Neuronal stem cell (in vitro differentiated cells): ENCODE data around the gene LITAF.

Experiments used
- DNase-seq: peaks from one replicate; pipeline ENCODE4 v3.0.0-alpha.2; 2013; ENCODE audit warnings: low spot score
- H2AFZ ChIP-seq: one replicate; pipeline ENCODE4 v1.6.1; 2013; ENCODE audit warnings: mild to moderate bottlenecking, low read length, inconsistent platforms
- H2AK5ac ChIP-seq: 2 replicates; pipeline ENCODE4 v1.6.1; 2013; ENCODE audit warnings: low read depth, mild to moderate bottlenecking, inconsistent platforms, low read length, moderate library complexity, mixed read lengths
- H2BK120ac ChIP-seq: 2 replicates; pipeline ENCODE4 v1.6.1; 2013; ENCODE audit warnings: low read depth, mild to moderate bottlenecking, inconsistent platforms, low read length, moderate library complexity, mixed read lengths
- H2BK12ac ChIP-seq: one replicate; pipeline ENCODE4 v1.6.1; 2013; ENCODE audit warnings: low read length, inconsistent platforms
- H2BK15ac ChIP-seq: 2 replicates; pipeline ENCODE4 v1.6.1; 2013; ENCODE audit warnings: mild to moderate bottlenecking, low read length, inconsistent platforms, mixed read lengths
- H2BK5ac ChIP-seq: one replicate; pipeline ENCODE4 v1.6.1; 2013; ENCODE audit warnings: inconsistent platforms, mild to moderate bottlenecking, low read length, moderate library complexity
- H3K14ac ChIP-seq: one replicate; pipeline ENCODE4 v1.6.1; 2013; ENCODE audit warnings: low read length, inconsistent platforms
- H3K18ac ChIP-seq: 2 replicates; pipeline ENCODE4 v1.6.1; 2013; ENCODE audit warnings: low read length, inconsistent platforms
- H3K23ac ChIP-seq: 2 replicates; pipeline ENCODE4 v1.6.1; 2013; ENCODE audit warnings: low read depth, mild to moderate bottlenecking, mixed read lengths, low read length, inconsistent platforms; ENCODE audit not compliant: poor library complexity
- H3K27ac ChIP-seq: replicated peaks from 3 replicates; pipeline ENCODE4 v1.5.1; 2013; ENCODE audit warnings: low read length, inconsistent platforms
- H3K27me3 ChIP-seq, 3 experiments: 2 replicates each; pipeline ENCODE4 v1.6.1; 2013; ENCODE audit warnings: low read length in 3 of 3, mild to moderate bottlenecking in 2 of 3, inconsistent platforms in 1 of 3, low read depth in 1 of 3, mixed read lengths in 1 of 3, moderate library complexity in 1 of 3; ENCODE audit not compliant: control insufficient read depth in 3 of 3, insufficient read depth in 3 of 3
- H3K36me3 ChIP-seq, 2 donors: replicated peaks in 1 of 2; 2 replicates each; pipeline ENCODE4 v1.6.1; 2013; ENCODE audit warnings: low read length in 2 of 2; ENCODE audit not compliant: control insufficient read depth in 2 of 2, insufficient read depth in 2 of 2
- H3K4ac ChIP-seq: 2 replicates; pipeline ENCODE4 v1.6.1; 2013; ENCODE audit warnings: inconsistent platforms, mild to moderate bottlenecking, low read length, moderate library complexity
- H3K4me1 ChIP-seq, 2 donors: 1 replicate in 1 of 2; 2 replicates in 1 of 2; pipeline ENCODE4 v1.6.1; 2013; ENCODE audit warnings: low read length in 2 of 2, low read depth in 1 of 2; ENCODE audit not compliant: control insufficient read depth in 2 of 2, insufficient read depth in 1 of 2
- H3K4me2 ChIP-seq: one replicate; pipeline ENCODE4 v1.6.1; 2013; ENCODE audit warnings: mild to moderate bottlenecking, low read length, inconsistent platforms; ENCODE audit not compliant: insufficient read depth, poor library complexity, severe bottlenecking
- H3K4me3 ChIP-seq, 2 donors: 2 replicates each; pipeline ENCODE4 v1.5.1; 2013; ENCODE audit warnings: low read length in 2 of 2, mild to moderate bottlenecking in 2 of 2, inconsistent platforms in 1 of 2, moderate library complexity in 1 of 2
- H3K79me1 ChIP-seq: one replicate; pipeline ENCODE4 v1.6.1; 2013; ENCODE audit warnings: low read depth, mild to moderate bottlenecking, inconsistent platforms, low read length, moderate library complexity
- H3K9ac ChIP-seq: one replicate; pipeline ENCODE4 v1.6.1; 2013; ENCODE audit warnings: mild to moderate bottlenecking, low read depth, low read length, inconsistent platforms; ENCODE audit not compliant: poor library complexity
- H3K9me3 ChIP-seq, 2 donors: replicated peaks in 1 of 2; 2 replicates each; pipeline versions ENCODE3 to v1.6.1; 2013; ENCODE audit warnings: low read length in 2 of 2, mild to moderate bottlenecking in 2 of 2, inconsistent platforms in 1 of 2, low read depth in 1 of 2, mixed read lengths in 1 of 2, moderate library complexity in 1 of 2; ENCODE audit not compliant: control insufficient read depth in 2 of 2, insufficient read depth in 1 of 2
- H4K8ac ChIP-seq: one replicate; pipeline ENCODE4 v1.6.1; 2013; ENCODE audit warnings: low read depth, mild to moderate bottlenecking, inconsistent platforms, low read length, moderate library complexity
- H4K91ac ChIP-seq: one replicate; pipeline ENCODE4 v1.6.1; 2013; ENCODE audit warnings: low read length, low read depth, mild to moderate bottlenecking, inconsistent platforms; ENCODE audit not compliant: poor library complexity
- WGBS, 2 donors: extraction: QIAGEN DNeasy Blood & Tissue Kit; methylation state at CpG; one replicate each; pipeline ENCODE4 v1.1.7; 2013; ENCODE audit warnings: missing lambda C conversion rate in 2 of 2, mixed read lengths in 1 of 2; ENCODE audit not compliant: insufficient read length in 2 of 2, insufficient replicate concordance in 1 of 2; ENCODE audit errors: extremely low coverage in 2 of 2; 5-methylcytosine and 5-hydroxymethylcytosine counted together

LITAF gene

GRCh38 chr16:11576427-11577289, 10.1 kb downstream of the LITAF start:
- peaks cover 3 to 4% of the 10 kb centered on the region in 2 donors for H3K4me1 ChIP-seq
- H3K4me3 ChIP-seq = no peak overlapping the region
- no peak overlapping the region for H4K8ac ChIP-seq
- H3K27me3 ChIP-seq = no peaks in the 10 kb centered on the region
- no peak overlapping the region for H3K14ac ChIP-seq
- H3K9ac ChIP-seq = no peak overlapping the region
- H3K4me2 ChIP-seq = no peak overlapping the region
- no peak overlapping the region for H3K27ac ChIP-seq
- no peak overlapping the region for H2AK5ac ChIP-seq
- no peak overlapping the region for H2AFZ ChIP-seq
- peaks cover 0 to 3% of the 10 kb centered on the region in 2 donors for H3K9me3 ChIP-seq
- no peak overlapping the region for H3K23ac ChIP-seq
- H3K36me3 ChIP-seq = no peaks in the 10 kb centered on the region
- WGBS, 2 donors = no CpG with 5 or more reads among the region's 9 CpGs
- peaks cover 3% of the 10 kb centered on the region for H3K79me1 ChIP-seq
- DNase-seq = no peak
- no peak overlapping the region for H4K91ac ChIP-seq
- no peak overlapping the region for H2BK5ac ChIP-seq
- no peak overlapping the region for H3K4ac ChIP-seq
- no peak overlapping the region for H2BK15ac ChIP-seq
- no peak overlapping the region for H2BK12ac ChIP-seq
- no peak overlapping the region for H2BK120ac ChIP-seq
- no peak overlapping the region for H3K18ac ChIP-seq

DNA sequence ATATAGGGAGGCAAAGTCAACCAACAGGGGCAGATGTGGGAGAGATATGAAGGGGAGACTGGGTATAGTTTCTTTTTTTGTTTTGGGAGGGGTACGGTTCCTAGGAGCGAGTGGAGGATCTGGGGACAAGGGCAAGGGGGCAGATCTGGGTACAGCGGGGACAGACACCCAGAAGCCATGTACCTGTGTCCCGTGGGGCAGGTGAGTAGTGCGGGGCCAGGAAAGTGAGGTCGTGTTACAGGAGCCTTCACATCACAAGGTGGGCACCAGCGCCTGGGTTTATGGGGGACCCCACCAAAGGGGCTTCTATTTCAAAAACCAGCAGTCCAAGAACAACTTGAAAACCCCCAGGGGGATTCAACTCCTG, 11.5 kb downstream of the LITAF start:
- Histone ChIP-seq H3K23ac (no peak overlapping the region), H2BK5ac (no peak overlapping the region), H4K8ac (no peak overlapping the region), H2AFZ (no peak overlapping the region), H3K27ac (no peak overlapping the region), H2BK120ac (no peak overlapping the region), H3K79me1 (peaks cover 3% of the 10 kb centered on the region), H3K18ac (no peak overlapping the region), H2AK5ac (no peak overlapping the region), H3K4me2 (no peak overlapping the region), H3K4ac (no peak overlapping the region), H2BK12ac (no peak overlapping the region), H3K36me3 (no peaks in the 10 kb centered on the region), H2BK15ac (no peak overlapping the region), H3K4me1 (peaks cover 0 to 7% of the 10 kb centered on the region in 2 donors), H3K9me3 (peaks cover 0 to 3% of the 10 kb centered on the region in 2 donors), H3K9ac (no peak overlapping the region), H3K14ac (no peak overlapping the region), H3K4me3 (no peak overlapping the region), H4K91ac (no peak overlapping the region), H3K27me3 (no peaks in the 10 kb centered on the region)
- DNase-seq = no peak
- no CpG with 5 or more reads among the region's 7 CpGs for WGBS, 2 donors

GRCh38 chr16:11572301-11572995, 14.3 kb downstream of the LITAF start:
- Histone ChIP-seq H2AK5ac (peak overlapping the region; percentile 56), H3K9ac (no peak overlapping the region), H3K23ac (peak overlapping the region; percentile 73), H3K27ac (no peak overlapping the region), H3K4ac (peak overlapping the region; percentile 76), H3K4me3 (no peak overlapping the region), H4K8ac (peak overlapping the region; percentile 43), H3K27me3 (no peaks in the 10 kb centered on the region), H3K18ac (peak overlapping the region; percentile 89), H3K4me1 (peaks cover 0 to 11% of the 10 kb centered on the region in 2 donors), H3K14ac (peak overlapping the region; percentile 94), H2BK120ac (no peak overlapping the region), H3K79me1 (peaks cover 3% of the 10 kb centered on the region), H3K9me3 (peaks cover 0 to 3% of the 10 kb centered on the region in 2 donors), H2BK15ac (no peak overlapping the region), H2AFZ (no peak overlapping the region), H4K91ac (peak overlapping the region; percentile 92), H3K4me2 (no peak overlapping the region), H2BK5ac (no peak overlapping the region), H3K36me3 (no peaks in the 10 kb centered on the region), H2BK12ac (peak overlapping the region; percentile 73)
- no peak for DNase-seq
- WGBS, 2 donors = no CpG with 5 or more reads among the region's 17 CpGs

DNA sequence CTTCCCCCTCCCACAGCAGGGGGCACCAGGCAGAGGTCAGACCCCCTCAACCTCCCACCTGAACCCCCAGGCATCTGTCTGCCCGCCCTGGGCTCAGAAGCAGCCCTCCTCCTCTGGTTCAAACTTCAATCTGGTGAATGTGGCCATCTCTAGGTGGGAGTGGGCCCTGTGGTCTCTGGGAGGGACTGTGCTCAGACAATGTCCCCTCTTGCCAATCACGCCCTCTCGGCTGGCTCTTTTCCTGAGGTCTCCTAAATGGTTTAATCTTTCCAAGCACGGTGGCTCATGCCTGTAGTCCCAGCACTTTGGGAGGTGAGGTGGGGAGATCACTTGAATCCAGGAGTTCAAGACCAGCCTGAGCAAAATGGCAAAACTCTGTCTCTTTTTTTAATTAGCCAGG, 15.2 kb downstream of the LITAF start:
- no peaks in the 10 kb centered on the region for H3K36me3 ChIP-seq
- H3K23ac ChIP-seq = no peak overlapping the region
- H3K4me2 ChIP-seq = peak overlapping the region; percentile 14
- no peak overlapping the region for H4K8ac ChIP-seq
- no peak overlapping the region for H3K4me3 ChIP-seq
- H3K27ac ChIP-seq = no peak overlapping the region
- H3K9me3 ChIP-seq = peaks cover 0 to 3% of the 10 kb centered on the region in 2 donors
- peaks cover 3% of the 10 kb centered on the region for H3K79me1 ChIP-seq
- H3K9ac ChIP-seq = no peak overlapping the region
- no peak overlapping the region for H2AFZ ChIP-seq
- no CpG with 5 or more reads among the region's 4 CpGs for WGBS, 2 donors
- H2BK120ac ChIP-seq = no peak overlapping the region
- H3K4me1 ChIP-seq = peaks cover 0 to 11% of the 10 kb centered on the region in 2 donors
- H4K91ac ChIP-seq = no peak overlapping the region
- no peak overlapping the region for H2AK5ac ChIP-seq
- peak overlapping the region; percentile 91 for H3K18ac ChIP-seq
- H2BK12ac ChIP-seq = no peak overlapping the region
- no peaks in the 10 kb centered on the region for H3K27me3 ChIP-seq
- no peak overlapping the region for H2BK15ac ChIP-seq
- DNase-seq = no peak
- no peak overlapping the region for H2BK5ac ChIP-seq
- H3K14ac ChIP-seq = no peak overlapping the region
- no peak overlapping the region for H3K4ac ChIP-seq
